Measurements from ENCODE around the gene UHRF1.

UHRF1 gene

GRCh38 chr19:4987692-4988370 lies 78.5 kb downstream of the UHRF1 start:
- Mint-ChIP-seq H3K36me3 (ENCODE audit: low read depth) (peaks cover 11% of the 10 kb centered on the region), H3K4me3 (no peak overlapping the region), H3K9me3 (no peaks in the 10 kb centered on the region), H3K4me1 (ENCODE audit: low read depth) (peaks cover 4% of the 10 kb centered on the region), H3K27ac (no peak overlapping the region), H3K27me3 (ENCODE audit: low read depth) (no peaks in the 10 kb centered on the region)
- DNase-seq (ENCODE audit: low spot score): no peak

- H3K36me3 Mint-ChIP-seq (ENCODE audit: low read depth): peaks cover 15% of the 10 kb centered on the region
- no peak for DNase-seq (ENCODE audit: low spot score)
- H3K4me1 Mint-ChIP-seq (ENCODE audit: low read depth): peaks cover 4% of the 10 kb centered on the region
- no peaks in the 10 kb centered on the region for H3K27me3 Mint-ChIP-seq (ENCODE audit: low read depth)
- no peak overlapping the region for H3K27ac Mint-ChIP-seq
- H3K9me3 Mint-ChIP-seq: no peaks in the 10 kb centered on the region
- no peak overlapping the region for H3K4me3 Mint-ChIP-seq
These were observed 79.5 kb downstream of the UHRF1 start for GRCh38 chr19:4988770-4989251.

GRCh38 chr19:4990306-4990705 lies 81.0 kb downstream of the UHRF1 start:
- H3K4me1 Mint-ChIP-seq (ENCODE audit: low read depth): peaks cover 4% of the 10 kb centered on the region
- no peak overlapping the region for H3K4me3 Mint-ChIP-seq
- H3K27me3 Mint-ChIP-seq (ENCODE audit: low read depth): no peaks in the 10 kb centered on the region
- no peaks in the 10 kb centered on the region for H3K9me3 Mint-ChIP-seq
- no peak overlapping the region for H3K27ac Mint-ChIP-seq
- peaks cover 14% of the 10 kb centered on the region for H3K36me3 Mint-ChIP-seq (ENCODE audit: low read depth)
- DNase-seq (ENCODE audit: low spot score): no peak

- Mint-ChIP-seq H3K27ac (no peak overlapping the region), H3K4me3 (no peak overlapping the region), H3K4me1 (ENCODE audit: low read depth) (peaks cover 4% of the 10 kb centered on the region)
These were observed 82.2 kb downstream of the UHRF1 start for GRCh38 chr19:4991538-4991937.

GRCh38 chr19:4991996-4992698 lies 82.8 kb downstream of the UHRF1 start:
- H3K36me3 Mint-ChIP-seq (ENCODE audit: low read depth): peaks cover 17% of the 10 kb centered on the region

More at GRCh38 chr19:4991538-4991937, 82.2 kb downstream of the UHRF1 start:
- H3K9me3 Mint-ChIP-seq: no peaks in the 10 kb centered on the region
- peaks cover 16% of the 10 kb centered on the region for H3K36me3 Mint-ChIP-seq (ENCODE audit: low read depth)
- no peaks in the 10 kb centered on the region for H3K27me3 Mint-ChIP-seq (ENCODE audit: low read depth)
- DNase-seq (ENCODE audit: low spot score): no peak

GRCh38 chr19:4993683-4994082 lies 84.4 kb downstream of the UHRF1 start:
- Mint-ChIP-seq H3K9me3 (no peaks in the 10 kb centered on the region), H3K4me1 (ENCODE audit: low read depth) (peaks cover 2% of the 10 kb centered on the region), H3K36me3 (ENCODE audit: low read depth) (peaks cover 18% of the 10 kb centered on the region), H3K27me3 (ENCODE audit: low read depth) (no peaks in the 10 kb centered on the region), H3K27ac (no peak overlapping the region), H3K4me3 (no peak overlapping the region)
- no peak for DNase-seq (ENCODE audit: low spot score)

More at GRCh38 chr19:4991996-4992698, 82.8 kb downstream of the UHRF1 start:
- no peak overlapping the region for H3K27ac Mint-ChIP-seq
- H3K4me1 Mint-ChIP-seq (ENCODE audit: low read depth): peaks cover 4% of the 10 kb centered on the region
- H3K9me3 Mint-ChIP-seq: no peaks in the 10 kb centered on the region
- H3K27me3 Mint-ChIP-seq (ENCODE audit: low read depth): no peaks in the 10 kb centered on the region
- DNase-seq (ENCODE audit: low spot score): no peak
- H3K4me3 Mint-ChIP-seq: no peak overlapping the region

GRCh38 chr19:4996701-4997100 lies 87.4 kb downstream of the UHRF1 start:
- no peak overlapping the region for H3K27ac Mint-ChIP-seq
- no peak for DNase-seq (ENCODE audit: low spot score)
- H3K27me3 Mint-ChIP-seq (ENCODE audit: low read depth): no peaks in the 10 kb centered on the region
- H3K9me3 Mint-ChIP-seq: no peaks in the 10 kb centered on the region
- peaks cover 10% of the 10 kb centered on the region for H3K36me3 Mint-ChIP-seq (ENCODE audit: low read depth)
- peaks cover 4% of the 10 kb centered on the region for H3K4me1 Mint-ChIP-seq (ENCODE audit: low read depth)
- H3K4me3 Mint-ChIP-seq: no peak overlapping the region

- H3K9me3 Mint-ChIP-seq: no peaks in the 10 kb centered on the region
- no peaks in the 10 kb centered on the region for H3K27me3 Mint-ChIP-seq (ENCODE audit: low read depth)
- H3K4me3 Mint-ChIP-seq: no peak overlapping the region
- no peak overlapping the region for H3K27ac Mint-ChIP-seq
- peaks cover 10% of the 10 kb centered on the region for H3K36me3 Mint-ChIP-seq (ENCODE audit: low read depth)
- peaks cover 4% of the 10 kb centered on the region for H3K4me1 Mint-ChIP-seq (ENCODE audit: low read depth)
- no peak for DNase-seq (ENCODE audit: low spot score)
These were observed 88.0 kb downstream of the UHRF1 start for GRCh38 chr19:4997297-4997696.

GRCh38 chr19:5000120-5000611 lies 90.9 kb downstream of the UHRF1 start:
- Mint-ChIP-seq H3K9me3 (no peaks in the 10 kb centered on the region), H3K27ac (no peak overlapping the region), H3K27me3 (ENCODE audit: low read depth) (no peaks in the 10 kb centered on the region), H3K4me3 (no peak overlapping the region), H3K4me1 (ENCODE audit: low read depth) (peaks cover 2% of the 10 kb centered on the region), H3K36me3 (ENCODE audit: low read depth) (peaks cover 4% of the 10 kb centered on the region)
- DNase-seq (ENCODE audit: low spot score): no peak

GRCh38 chr19:5001615-5002014 lies 92.3 kb downstream of the UHRF1 start:
- peaks cover 1% of the 10 kb centered on the region for H3K36me3 Mint-ChIP-seq (ENCODE audit: low read depth)
- no peaks in the 10 kb centered on the region for H3K27me3 Mint-ChIP-seq (ENCODE audit: low read depth)
- no peak overlapping the region for H3K27ac Mint-ChIP-seq
- H3K4me1 Mint-ChIP-seq (ENCODE audit: low read depth): peaks cover 2% of the 10 kb centered on the region
- no peak overlapping the region for H3K4me3 Mint-ChIP-seq
- H3K9me3 Mint-ChIP-seq: no peaks in the 10 kb centered on the region
- no peak for DNase-seq (ENCODE audit: low spot score)

GRCh38 chr19:5002143-5002542 lies 92.8 kb downstream of the UHRF1 start:
- no peaks in the 10 kb centered on the region for H3K9me3 Mint-ChIP-seq
- peaks cover 3% of the 10 kb centered on the region for H3K4me1 Mint-ChIP-seq (ENCODE audit: low read depth)
- H3K4me3 Mint-ChIP-seq: no peak overlapping the region
- no peak for DNase-seq (ENCODE audit: low spot score)
- no peak overlapping the region for H3K27ac Mint-ChIP-seq
- H3K27me3 Mint-ChIP-seq (ENCODE audit: low read depth): no peaks in the 10 kb centered on the region
- H3K36me3 Mint-ChIP-seq (ENCODE audit: low read depth): peaks cover 2% of the 10 kb centered on the region

GRCh38 chr19:5003781-5004180 lies 94.5 kb downstream of the UHRF1 start:
- H3K4me3 Mint-ChIP-seq: no peak overlapping the region
- H3K27ac Mint-ChIP-seq: no peak overlapping the region
- DNase-seq (ENCODE audit: low spot score): no peak
- H3K27me3 Mint-ChIP-seq (ENCODE audit: low read depth): no peaks in the 10 kb centered on the region
- H3K4me1 Mint-ChIP-seq (ENCODE audit: low read depth): peaks cover 5% of the 10 kb centered on the region
- H3K36me3 Mint-ChIP-seq (ENCODE audit: low read depth): peaks cover 11% of the 10 kb centered on the region
- no peaks in the 10 kb centered on the region for H3K9me3 Mint-ChIP-seq

- H3K27ac Mint-ChIP-seq: no peak overlapping the region
- H3K4me1 Mint-ChIP-seq (ENCODE audit: low read depth): peaks cover 5% of the 10 kb centered on the region
- H3K36me3 Mint-ChIP-seq (ENCODE audit: low read depth): peaks cover 15% of the 10 kb centered on the region
- H3K4me3 Mint-ChIP-seq: no peak overlapping the region
- no peaks in the 10 kb centered on the region for H3K9me3 Mint-ChIP-seq
- no peaks in the 10 kb centered on the region for H3K27me3 Mint-ChIP-seq (ENCODE audit: low read depth)
- no peak for DNase-seq (ENCODE audit: low spot score)
These were observed 95.8 kb downstream of the UHRF1 start for GRCh38 chr19:5005096-5005495.

- Mint-ChIP-seq H3K27me3 (ENCODE audit: low read depth) (no peaks in the 10 kb centered on the region), H3K36me3 (ENCODE audit: low read depth) (peaks cover 15% of the 10 kb centered on the region)
These were observed 96.9 kb downstream of the UHRF1 start for GRCh38 chr19:5006201-5006600.

More at GRCh38 chr19:5006201-5006600, 96.9 kb downstream of the UHRF1 start:
- Mint-ChIP-seq H3K4me1 (ENCODE audit: low read depth) (peaks cover 5% of the 10 kb centered on the region), H3K27ac (no peak overlapping the region), H3K4me3 (no peak overlapping the region), H3K9me3 (no peaks in the 10 kb centered on the region)
- no peak for DNase-seq (ENCODE audit: low spot score)
